Bronchial epithelial cell (primary cell): ENCODE measurements around the gene ASIC5. TPM values are rescaled to one million over a fixed set of nuclear protein-coding genes. Genes with fewer than 3 reads are reported as not detected.

ENCODE experiments used
- DNase-seq: peaks from one replicate; pipeline ENCODE4 v3.0.0-alpha.2; 2010; ENCODE audit warnings: low read depth
- FAIRE-seq: peaks from 2 replicates; lab custom pipeline; 2011; peaks lifted over from hg19 to GRCh38; lab: Jason Lieb, UNC
- H3K27me3 ChIP-seq: 2 replicates; pipeline ENCODE4 v1.5.1; 2011; ENCODE audit warnings: low read length; ENCODE audit not compliant: control insufficient read depth, insufficient read depth
- H3K36me3 ChIP-seq: 2 replicates; pipeline ENCODE4 v1.5.1; 2011; ENCODE audit warnings: low read length; ENCODE audit not compliant: control insufficient read depth, insufficient read depth
- H3K4me3 ChIP-seq: 2 replicates; pipeline ENCODE4 v1.5.1; 2011; ENCODE audit warnings: mild to moderate bottlenecking, low read depth, low read length, control low read depth
- total RNA-seq: library from RNA; depleted of rRNA; stranded (reverse); fragments of >200 nt; gene quantifications from 2 replicates; pipeline ENCODE4 v1.2.1, GENCODE V29; 2014
- TF ChIP-seq, protein P1 (sequence below): IDR thresholded peaks from 2 replicates; pipeline ENCODE4 v1.5.1; 2011; ENCODE audit warnings: mild to moderate bottlenecking, moderate library complexity, low read length, control low read depth, inconsistent platforms; ENCODE audit not compliant: insufficient read depth, severe bottlenecking

ASIC5 gene
- total RNA-seq, 1 donor from 2014 or later = not detected

DNA sequence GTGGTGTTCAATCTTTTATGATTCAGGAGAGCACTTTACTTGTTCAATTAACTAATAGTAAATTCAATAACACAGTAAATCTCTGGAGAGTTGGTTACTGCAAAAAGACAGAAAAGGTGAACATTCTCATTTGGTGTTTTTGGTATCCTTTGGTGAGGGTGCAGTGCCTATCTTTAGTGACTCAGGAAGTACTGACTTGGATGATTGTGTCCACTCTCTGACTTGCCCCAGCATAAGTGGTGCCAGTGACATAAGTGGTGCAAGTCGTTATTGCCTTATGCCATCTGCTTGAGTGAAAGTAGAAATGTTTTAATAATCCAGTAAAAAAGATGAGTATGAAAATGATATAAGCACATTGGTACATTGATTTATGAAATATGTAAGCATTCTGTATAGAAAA lies 80.2 kb downstream of the ASIC5 start:
- TF ChIP-seq, protein P1, sequence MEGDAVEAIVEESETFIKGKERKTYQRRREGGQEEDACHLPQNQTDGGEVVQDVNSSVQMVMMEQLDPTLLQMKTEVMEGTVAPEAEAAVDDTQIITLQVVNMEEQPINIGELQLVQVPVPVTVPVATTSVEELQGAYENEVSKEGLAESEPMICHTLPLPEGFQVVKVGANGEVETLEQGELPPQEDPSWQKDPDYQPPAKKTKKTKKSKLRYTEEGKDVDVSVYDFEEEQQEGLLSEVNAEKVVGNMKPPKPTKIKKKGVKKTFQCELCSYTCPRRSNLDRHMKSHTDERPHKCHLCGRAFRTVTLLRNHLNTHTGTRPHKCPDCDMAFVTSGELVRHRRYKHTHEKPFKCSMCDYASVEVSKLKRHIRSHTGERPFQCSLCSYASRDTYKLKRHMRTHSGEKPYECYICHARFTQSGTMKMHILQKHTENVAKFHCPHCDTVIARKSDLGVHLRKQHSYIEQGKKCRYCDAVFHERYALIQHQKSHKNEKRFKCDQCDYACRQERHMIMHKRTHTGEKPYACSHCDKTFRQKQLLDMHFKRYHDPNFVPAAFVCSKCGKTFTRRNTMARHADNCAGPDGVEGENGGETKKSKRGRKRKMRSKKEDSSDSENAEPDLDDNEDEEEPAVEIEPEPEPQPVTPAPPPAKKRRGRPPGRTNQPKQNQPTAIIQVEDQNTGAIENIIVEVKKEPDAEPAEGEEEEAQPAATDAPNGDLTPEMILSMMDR = no peak
- no peak overlapping the region for H3K4me3 ChIP-seq
- no peak for FAIRE-seq

DNA sequence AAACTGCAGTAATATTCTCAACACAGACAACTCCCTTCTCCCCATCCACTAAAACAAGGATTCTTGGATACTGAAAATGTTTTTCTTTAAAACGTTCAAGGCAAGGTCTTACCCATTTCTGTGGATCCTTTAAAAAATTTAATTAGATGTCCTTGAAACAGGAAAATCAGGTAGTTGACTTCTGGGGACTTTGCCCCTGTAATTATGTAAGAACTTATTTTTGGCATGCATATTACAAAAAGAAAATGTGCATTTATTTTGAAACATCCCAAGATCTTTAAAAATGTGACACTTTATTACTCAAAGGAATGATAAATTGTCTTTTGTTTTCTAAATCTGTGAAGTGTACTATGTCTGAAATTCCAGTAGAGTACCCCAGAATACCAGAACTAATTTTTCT lies 81.4 kb downstream of the ASIC5 start:
- H3K27me3 ChIP-seq = no peaks in the 10 kb centered on the region
- TF ChIP-seq, protein P1 = no peak
- FAIRE-seq = no peak
- H3K36me3 ChIP-seq = no peaks in the 10 kb centered on the region
- H3K4me3 ChIP-seq = no peak overlapping the region
- no peak for DNase-seq

More for the DNA sequence above, 80.2 kb downstream of the ASIC5 start:
- Histone ChIP-seq H3K27me3 (no peaks in the 10 kb centered on the region), H3K36me3 (no peaks in the 10 kb centered on the region)
- no peak for DNase-seq

DNA sequence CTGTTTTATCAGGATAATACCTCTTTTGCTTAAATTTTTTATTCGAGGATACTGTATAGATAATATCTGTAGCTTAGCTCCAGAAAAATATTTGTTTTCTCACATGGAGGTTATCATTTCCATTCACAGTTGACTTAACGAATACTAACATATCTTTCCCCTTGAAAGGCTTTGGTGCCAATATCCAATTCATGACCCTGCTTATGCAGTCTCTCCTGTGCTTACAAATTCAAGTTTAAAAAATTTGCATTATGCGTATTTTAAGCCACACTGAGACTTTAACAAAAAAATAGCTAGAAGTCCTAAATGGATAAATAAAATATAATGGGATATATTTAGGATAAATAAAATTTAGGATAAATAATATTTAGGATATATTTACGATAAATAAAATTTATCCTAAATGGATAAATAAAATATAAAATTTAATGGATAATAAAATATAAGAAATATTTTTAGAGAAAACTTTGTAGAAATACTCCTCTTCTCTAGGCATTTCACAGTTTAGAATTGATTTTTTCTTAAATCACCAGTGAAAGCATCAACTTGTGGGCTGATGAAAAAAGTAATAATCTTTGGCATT lies 84.7 kb downstream of the ASIC5 start:
- FAIRE-seq (no peak), DNase-seq (no peak)
- Histone ChIP-seq H3K4me3 (no peak overlapping the region), H3K27me3 (no peaks in the 10 kb centered on the region), H3K36me3 (no peaks in the 10 kb centered on the region)
- TF ChIP-seq, protein P1 = no peak

DNA sequence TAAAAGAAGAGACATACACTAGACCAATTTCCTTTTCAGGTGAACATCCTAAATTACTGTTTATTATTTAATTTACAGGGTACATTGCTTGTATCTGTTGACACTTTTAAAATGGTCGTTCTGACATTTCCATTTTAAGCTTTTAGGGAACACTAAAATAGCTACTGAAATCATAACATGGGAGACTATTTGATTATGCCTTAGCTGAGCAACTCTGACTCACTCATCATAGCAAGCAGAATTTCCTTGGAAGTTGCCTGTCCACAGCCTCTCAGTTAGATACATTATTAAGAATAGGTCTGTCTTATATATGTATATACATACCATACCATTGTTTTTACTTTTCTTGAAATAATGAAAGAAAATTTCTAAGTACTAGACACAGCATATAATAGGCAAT lies 85.3 kb downstream of the ASIC5 start:
- H3K27me3 ChIP-seq = no peaks in the 10 kb centered on the region
- FAIRE-seq (no peak), DNase-seq (peak; percentile 60)
- TF ChIP-seq, protein P1 = no peak
- no peak overlapping the region for H3K4me3 ChIP-seq
- no peaks in the 10 kb centered on the region for H3K36me3 ChIP-seq

Other genes with a start within 250 kb of the ASIC5 start
- 0.79 and 1.2 TPM in 2 replicates for gene GUCY1A1, start 199.4 kb downstream of the ASIC5 start, total RNA-seq
- gene GUCY1B1, start 107.3 kb downstream of the ASIC5 start, total RNA-seq = 2.1 and 4.6 TPM in 2 replicates
- gene TDO2, start 37.4 kb upstream of the ASIC5 start, total RNA-seq = 0.38 TPM in 1 of 2 replicates, not detected in the other
- gene CTSO, start 87.6 kb upstream of the ASIC5 start, total RNA-seq = 1.1 and 2.9 TPM in 2 replicates